NCI-H1436 (cell line): Measurements from ENCODE around the gene CRTC1.
A peak's percentile ranks its signal among the peaks of the same experiment; 100 is the strongest.
"Not testable (repeated sequence)": the region's sequence is repeated elsewhere in the genome, so short reads cannot be mapped to it uniquely, and the experiment has no call there.

Source experiments
- DNase-seq: peaks from one replicate; lab custom pipeline; 2025; lab: John Stamatoyannopoulos, UW

Gene CRTC1

GRCh38 chr19:18669883-18670282 lies 13.6 kb upstream of the CRTC1 start:
- no peak for DNase-seq

DNA sequence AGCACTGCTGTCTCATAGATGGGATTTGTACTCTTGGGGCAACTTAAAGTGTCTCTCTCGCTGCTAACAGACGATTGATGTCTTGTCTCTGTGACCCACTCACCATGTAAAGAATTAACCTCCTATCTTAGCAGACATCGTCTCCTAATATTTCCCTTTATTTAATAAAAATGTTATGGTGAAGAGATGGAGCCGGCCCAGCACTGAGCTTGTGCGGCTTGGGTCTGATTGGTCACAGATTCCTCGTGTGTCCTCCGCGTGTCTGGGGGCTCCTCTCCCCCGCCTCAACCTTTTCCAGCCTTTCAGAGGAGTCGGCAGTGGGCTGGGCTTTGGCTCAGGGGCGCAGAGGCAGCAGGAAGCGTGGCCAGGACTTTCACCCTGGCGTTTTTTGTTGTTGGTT lies 13.2 kb upstream of the CRTC1 start:
- no peak for DNase-seq

GRCh38 chr19:18671303-18672043 lies 12.0 kb upstream of the CRTC1 start:
- DNase-seq: no peak

DNA sequence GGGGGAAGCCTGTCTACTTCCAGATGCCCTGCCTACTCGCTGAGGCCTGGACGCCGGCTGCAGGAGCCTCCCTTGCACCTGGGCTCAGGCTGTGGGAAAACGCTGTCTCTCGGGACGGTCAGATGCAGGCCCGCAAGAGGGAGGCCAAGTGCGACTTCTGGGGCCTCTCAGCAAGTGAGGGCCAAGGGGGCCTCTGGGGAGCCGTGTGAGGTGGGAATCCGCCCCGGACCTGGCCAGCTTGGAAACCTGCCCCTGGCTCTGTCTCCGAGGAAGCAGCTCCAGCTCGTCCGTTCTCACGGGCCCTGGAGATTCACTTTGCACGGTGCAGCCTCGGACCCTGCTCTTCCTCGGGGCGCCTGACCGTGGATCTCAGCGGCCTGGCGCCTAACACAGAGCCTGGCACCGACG lies 11.4 kb upstream of the CRTC1 start:
- DNase-seq: no peak

- no peak for DNase-seq
Observed at GRCh38 chr19:18672606-18673337, 10.7 kb upstream of the CRTC1 start.

DNA sequence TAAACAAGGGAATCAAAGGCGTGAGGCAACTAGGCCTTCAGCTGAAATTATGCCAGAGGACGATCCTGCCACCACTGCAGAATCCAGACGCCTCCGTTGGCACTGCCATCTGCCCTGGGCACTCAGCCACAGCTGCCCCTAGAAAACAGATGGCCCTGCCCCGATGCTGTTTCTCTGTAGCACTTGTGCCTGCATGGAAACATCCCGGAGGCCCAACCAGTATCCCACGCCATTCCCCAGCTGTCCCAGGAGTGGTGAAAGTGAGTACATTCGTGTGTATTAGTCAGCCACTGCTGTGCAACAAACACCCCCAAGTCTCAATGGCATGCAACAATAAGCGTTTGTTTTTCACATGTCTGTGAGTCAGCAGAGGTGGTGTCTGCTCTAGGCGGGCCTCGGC lies 8.9 kb upstream of the CRTC1 start:
- no peak for DNase-seq

GRCh38 chr19:18675779-18676178 lies 7.7 kb upstream of the CRTC1 start:
- DNase-seq: no peak

DNA sequence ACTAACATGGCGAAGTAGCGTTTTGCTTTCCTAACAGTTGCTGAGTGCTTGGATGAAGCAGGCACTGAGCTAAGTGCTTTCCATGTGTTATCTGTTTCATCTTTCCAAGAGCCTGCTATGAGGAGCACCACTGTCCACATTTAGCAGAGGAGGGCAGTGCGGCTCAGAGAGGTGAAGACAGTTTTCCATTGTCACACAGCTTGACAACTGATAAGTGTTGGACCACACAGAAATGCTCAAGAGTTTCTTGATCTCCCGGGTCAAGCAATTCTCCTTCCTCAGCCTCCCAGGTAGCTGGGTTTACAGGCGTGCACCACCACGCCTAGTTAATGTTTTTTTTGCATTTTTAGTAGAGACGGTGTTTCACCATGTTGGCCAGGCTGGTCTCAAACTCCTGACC lies 6.8 kb upstream of the CRTC1 start:
- DNase-seq: no peak

DNA sequence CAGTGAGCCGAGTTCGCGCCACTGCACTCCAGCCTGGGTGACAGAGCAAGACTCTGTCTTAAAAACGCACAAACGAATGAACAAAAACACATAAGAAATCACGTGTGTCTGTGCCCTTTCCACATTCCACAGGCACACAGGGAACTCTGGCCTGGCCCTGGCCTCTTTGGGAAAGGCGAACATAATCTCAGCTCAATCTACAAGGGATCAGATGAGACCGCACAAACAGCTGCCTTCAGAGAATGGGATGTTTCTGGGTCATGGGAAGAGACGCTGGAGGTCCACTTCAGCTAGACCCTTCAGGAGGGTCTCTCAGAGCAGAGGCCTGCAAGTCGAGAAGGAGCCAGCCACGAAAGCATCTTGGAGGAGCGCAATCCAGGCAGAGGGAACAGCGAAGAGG lies 6.3 kb upstream of the CRTC1 start:
- DNase-seq: no peak

DNA sequence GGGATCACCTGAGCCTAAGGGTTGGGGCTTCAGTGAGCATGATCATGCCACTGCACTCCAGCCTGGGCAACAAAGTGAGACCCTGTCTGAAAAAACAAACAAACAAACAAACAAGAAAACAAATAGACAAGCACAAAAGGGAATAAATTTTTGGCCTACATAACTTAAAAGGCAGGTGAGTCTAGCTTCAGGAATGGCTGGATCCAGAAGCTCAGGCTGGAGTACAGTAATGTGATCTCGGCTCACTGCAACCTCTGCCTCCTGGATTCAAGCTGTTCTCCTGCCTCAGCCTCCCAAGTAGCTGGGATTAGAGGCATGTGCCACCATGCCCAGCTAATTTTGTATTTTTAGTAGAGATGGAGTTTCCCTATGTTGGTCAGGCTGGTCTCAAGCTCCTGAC lies 3.3 kb upstream of the CRTC1 start:
- DNase-seq: not testable (repeated sequence)

DNA sequence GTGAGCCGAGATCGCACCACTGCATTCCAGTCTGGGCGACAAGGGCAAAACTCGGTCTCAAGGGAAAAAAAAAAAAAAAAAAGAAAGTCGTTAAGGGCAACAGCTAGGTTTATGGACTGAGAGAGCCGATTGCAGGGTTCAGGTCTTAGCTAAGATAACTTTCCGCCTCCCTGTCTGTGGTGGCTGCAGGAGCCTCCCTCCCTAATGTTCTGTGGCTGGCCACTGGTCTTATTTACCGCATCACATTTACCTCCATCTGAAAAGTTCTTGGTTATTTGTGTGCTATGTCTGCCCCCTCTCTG lies 722 bp upstream of the CRTC1 start:
- DNase-seq: no peak

DNA sequence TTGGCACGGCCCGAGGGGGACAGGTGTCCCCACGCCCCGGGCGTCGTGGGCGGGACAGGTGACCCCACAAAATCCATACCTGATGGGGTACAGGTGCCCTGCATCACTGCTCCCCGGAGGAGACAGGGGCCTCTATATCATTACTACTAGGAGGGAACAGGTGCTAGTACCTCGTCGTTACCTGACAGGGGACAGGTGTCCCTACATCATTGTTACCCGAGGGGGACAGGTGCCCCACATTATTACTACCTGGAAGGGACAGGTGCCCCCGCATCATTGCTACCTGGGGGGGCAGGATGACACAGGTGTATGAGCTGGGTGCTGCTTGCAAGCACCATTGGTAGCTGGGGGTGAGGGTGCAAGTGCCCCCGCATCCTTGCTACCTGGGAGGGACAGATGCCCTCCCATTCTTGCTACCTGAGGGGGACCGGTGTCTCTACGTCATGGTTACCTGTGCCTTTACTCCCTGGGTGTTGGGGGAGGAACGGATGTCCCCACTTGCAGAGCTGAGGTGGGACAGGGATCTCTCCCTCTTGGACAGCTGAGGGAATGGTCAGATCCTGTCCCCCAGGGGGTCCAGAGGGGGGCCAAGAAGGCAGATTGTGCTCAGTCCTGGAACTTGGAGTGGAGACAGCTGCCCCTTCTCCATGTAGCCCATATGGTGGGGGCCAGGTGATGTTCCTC lies 620 bp downstream of the CRTC1 start:
- DNase-seq: no peak

DNA sequence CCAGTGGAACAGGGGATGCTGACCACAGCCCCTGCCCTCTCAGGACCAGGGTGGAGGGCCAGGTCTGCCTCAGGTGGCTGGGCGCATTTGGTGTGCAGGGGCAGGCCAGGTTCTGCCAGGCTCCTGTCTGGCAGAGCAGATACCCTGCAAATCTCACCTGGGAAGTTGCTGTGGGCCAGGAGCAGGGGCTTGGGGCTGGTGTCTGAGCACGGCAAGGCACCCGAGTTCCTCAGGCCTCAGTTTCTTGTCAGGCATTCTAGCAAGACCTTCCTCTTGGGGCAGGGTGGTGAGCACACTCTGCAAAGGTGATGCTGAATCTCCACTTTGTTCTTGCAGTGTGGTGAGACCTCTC lies 1.1 kb downstream of the CRTC1 start:
- no peak for DNase-seq

DNA sequence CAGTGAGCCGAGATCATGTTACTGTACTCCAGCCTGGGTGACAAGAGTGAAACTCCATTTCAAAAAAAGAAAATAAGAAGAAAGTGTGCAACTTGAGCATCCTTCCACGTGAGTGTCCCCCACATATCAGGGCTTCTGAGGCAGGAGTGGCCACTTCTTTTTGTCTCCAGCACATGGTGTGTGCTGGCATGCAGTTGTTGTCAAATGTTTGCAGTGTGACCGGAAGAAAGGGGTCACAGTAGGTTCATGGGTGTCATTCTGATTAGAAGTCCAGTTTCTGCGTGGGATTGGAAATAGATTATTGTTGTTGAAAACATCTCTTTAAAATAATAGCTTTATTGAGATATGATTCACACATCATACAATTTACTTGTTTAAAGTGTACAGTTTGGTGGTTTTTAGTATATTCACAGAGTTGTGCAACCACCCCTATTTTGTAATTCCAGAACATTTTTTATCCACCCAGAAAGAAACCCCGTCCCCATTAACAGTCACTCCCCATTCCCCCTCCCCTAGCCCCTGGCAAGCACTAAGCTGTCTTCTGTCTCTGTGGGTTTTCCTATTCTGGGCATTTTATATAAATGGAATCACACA lies 2.2 kb downstream of the CRTC1 start:
- no peak for DNase-seq

DNA sequence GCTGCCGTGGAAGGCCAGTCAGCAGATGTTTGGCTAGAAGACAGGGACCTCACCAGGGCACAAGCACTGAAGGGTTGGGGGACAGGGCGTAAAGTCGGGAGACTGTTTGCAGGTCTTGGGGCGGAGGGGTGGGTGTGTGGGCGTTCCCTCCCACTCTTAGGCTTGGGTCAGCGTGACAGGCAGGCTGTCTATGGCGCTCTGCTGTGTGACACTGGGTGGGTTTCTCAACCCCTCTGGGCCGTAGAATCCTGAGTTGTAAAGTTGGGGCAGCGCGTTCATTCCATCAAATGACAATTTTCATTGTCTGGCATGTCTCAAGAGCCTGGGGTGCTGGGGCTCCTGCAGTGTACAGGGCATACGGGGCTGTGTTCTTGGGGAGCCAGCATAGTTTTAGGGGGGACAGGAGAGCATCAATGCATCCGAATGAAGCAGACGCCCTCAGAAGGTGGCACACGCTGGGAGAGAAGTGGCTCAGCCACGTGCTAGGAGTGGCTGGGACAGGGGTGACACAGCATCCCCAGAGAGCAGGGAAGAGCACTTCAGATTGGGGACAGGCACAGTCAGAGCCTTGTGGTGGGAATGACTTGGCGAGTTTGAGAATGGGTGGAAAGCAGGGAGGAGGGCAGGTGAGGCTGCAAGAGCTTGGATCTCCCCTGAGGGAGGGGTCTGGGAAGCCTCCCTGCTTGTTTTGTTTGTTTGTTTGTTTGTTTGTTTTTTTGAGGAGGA lies 4.4 kb downstream of the CRTC1 start:
- DNase-seq: no peak

DNA sequence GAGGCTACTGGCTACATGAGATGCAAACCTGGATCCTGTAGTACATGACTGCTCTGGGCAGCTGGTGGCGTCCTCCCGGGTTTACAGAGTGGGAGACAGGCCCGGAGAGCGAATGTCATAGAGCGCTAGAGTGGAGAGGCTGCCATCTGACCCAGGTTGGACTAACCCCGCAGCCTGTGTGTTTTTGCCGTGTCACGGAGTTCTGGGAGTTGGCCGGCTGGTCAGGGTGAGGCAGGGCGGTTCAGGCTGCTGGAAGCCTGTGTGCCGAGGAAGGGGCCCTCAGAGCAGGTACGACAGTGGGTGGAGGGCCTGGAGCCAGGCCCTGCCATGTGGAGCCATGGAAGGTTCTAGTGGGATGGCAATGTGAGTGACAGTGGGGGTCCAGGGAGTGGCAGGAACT lies 12.5 kb downstream of the CRTC1 start:
- DNase-seq: no peak

DNA sequence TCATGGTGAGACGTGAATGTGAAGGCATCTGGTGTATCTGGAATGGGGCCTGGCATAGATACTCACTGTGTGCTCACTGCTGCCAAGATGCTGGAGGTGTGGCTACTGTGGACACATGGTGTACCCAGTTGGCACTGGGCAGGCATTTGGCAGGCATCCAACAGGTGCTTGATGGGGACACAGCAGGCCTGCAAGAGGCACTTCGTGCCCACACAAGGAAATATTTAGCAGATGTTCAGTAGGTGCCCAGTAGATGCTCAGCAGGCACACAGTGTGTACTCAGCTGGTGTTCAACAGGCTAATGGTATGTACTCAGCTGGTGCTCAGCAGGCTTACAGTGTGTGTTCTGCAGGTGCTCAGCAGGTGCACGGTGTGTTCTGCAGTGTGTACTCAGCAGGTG lies 14.2 kb downstream of the CRTC1 start:
- DNase-seq: no peak

DNA sequence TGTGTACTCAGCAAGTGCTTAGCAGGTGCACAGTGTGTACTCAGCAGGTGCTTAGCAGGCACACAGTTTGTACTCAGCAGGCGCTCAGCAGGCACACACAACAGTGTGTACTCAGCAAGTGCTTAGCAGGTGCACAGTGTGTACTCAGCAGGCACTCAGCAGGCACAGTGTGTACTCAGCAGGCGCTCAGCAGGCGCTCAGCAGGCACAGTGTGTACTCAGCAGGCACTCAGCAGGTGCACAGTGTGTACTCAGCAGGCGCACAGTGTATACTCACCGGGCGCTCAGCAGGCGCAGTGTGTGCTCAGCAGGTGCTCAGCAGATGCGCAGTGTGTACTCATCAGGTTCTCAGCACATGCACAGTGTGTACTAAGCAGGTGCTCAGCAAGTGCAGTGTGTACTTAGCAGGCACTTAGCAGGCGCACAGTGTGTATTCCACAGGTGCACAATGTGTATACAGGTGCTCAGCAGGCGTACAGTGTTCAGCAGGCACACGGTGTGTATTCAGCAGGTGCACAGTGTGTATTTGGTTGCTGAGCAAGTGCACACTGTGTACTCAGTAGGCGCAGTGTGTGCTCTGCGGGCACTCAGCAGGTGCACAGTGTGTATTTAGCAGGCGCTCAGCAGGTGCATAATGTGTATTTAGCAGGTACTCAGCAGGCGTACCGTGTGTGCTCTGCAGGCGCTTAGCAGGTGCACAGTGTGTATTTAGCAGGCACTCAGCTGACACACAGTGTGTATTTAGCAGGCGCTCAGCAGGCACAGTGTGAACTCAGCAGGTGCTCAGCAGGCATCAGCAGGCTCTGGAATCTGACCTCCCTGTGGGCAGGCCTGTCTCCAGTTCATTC lies 15.1 kb downstream of the CRTC1 start:
- DNase-seq: no peak

DNA sequence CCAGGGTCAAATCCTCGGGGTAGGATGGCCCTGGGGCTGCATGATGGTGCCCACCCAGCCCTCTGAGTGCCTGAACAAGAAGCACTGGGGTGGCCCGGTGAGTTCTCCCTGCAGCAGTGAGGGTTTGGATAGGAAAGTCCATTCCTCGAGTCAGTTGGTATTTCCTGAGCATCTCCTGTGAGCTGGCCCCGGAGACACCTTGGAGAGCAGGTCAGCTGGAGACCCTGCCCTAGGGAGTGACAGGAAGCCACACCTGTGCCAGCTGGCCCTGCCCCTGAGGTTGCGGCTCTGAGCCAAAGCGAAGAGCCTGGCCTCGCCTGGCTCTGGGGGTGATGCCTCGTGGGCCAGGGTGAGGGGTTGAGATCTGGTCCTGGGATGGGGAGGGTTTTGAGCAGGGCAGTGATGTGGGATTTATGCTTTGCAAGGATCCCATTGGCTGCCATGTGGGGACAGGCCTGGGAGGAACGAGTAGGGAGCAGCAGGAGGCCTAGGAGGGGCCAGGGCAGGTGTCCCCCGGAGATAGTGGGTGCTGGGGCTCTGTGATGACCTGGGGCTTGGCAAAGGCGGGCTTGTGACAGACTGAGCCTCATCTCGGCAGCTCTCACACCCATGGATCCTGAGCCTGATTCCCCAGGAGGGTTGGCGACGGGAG lies 16.0 kb downstream of the CRTC1 start:
- no peak for DNase-seq

GRCh38 chr19:18700501-18701249 lies 17.2 kb downstream of the CRTC1 start:
- peak; percentile 71 for DNase-seq
